ENCODE data around the gene PPP1R9A. TPM values are rescaled to one million over a fixed set of nuclear protein-coding genes. Genes with fewer than 3 reads are reported as not detected.

The PPP1R9A gene
- total and polyA plus RNA-seq, 10 of the 15 experiments (the other 5 are each of a cell fraction or from before 2014, with no cell fraction given), result 0.04 to 0.12 TPM; not detected in 8

GRCh38 chr7:95089414-95090315 lies 182.3 kb downstream of the PPP1R9A start:
- Histone ChIP-seq H3K9ac (ENCODE audit: control insufficient read depth, insufficient read depth, low read length) (no peak overlapping the region), H4K20me1 (ENCODE audit: control insufficient read depth, insufficient read depth) (no peaks in the 10 kb centered on the region), H3K9me3 (replicated peaks; ENCODE audit: control insufficient read depth, insufficient read depth, low read length) (no peaks in the 10 kb centered on the region), H3K4me3 (no peak overlapping the region), H3K4me2 (ENCODE audit: control insufficient read depth, insufficient read depth) (no peak overlapping the region), H3K79me2 (ENCODE audit: control insufficient read depth, insufficient read depth, low read length) (no peaks in the 10 kb centered on the region), H3K27me3 (replicated peaks in 1 of 2; ENCODE audit: control insufficient read depth in 2 of 2, insufficient read depth in 2 of 2, low read length in 1 of 2) (no peaks in the 10 kb centered on the region), H3K36me3 (ENCODE audit: control insufficient read depth in 2 of 2, insufficient read depth in 2 of 2, low read length in 1 of 2) (no peaks in the 10 kb centered on the region), H3K27ac (ENCODE audit: control insufficient read depth, insufficient read depth) (no peak overlapping the region), H2AFZ (ENCODE audit: control insufficient read depth, low read depth, low read length) (no peak overlapping the region), H3K4me1 (ENCODE audit: control insufficient read depth, insufficient read depth, low read length) (no peaks in the 10 kb centered on the region)
- BruUV-seq (replicated peaks), result no TSS peak
- TF ChIP-seq IRF4 (IDR thresholded peaks at IDR 0.05; ENCODE audit: low read depth, low read length) (no peak), NBN (IDR thresholded peaks at IDR 0.05) (no peak), SMC3 (IDR thresholded peaks at IDR 0.05; ENCODE audit: borderline replicate concordance, low read length) (no peak), ZNF207 (IDR thresholded peaks at IDR 0.05; ENCODE audit: borderline replicate concordance) (no peak), STAT1 (conservative IDR thresholded peaks at IDR 0.05) (no peak), SUZ12 (IDR thresholded peaks at IDR 0.05; ENCODE audit: unreplicated experiment) (no peak), RELB (IDR thresholded peaks at IDR 0.05; ENCODE audit: low read depth) (no peak)
- TF ChIP-seq, protein P1, sequence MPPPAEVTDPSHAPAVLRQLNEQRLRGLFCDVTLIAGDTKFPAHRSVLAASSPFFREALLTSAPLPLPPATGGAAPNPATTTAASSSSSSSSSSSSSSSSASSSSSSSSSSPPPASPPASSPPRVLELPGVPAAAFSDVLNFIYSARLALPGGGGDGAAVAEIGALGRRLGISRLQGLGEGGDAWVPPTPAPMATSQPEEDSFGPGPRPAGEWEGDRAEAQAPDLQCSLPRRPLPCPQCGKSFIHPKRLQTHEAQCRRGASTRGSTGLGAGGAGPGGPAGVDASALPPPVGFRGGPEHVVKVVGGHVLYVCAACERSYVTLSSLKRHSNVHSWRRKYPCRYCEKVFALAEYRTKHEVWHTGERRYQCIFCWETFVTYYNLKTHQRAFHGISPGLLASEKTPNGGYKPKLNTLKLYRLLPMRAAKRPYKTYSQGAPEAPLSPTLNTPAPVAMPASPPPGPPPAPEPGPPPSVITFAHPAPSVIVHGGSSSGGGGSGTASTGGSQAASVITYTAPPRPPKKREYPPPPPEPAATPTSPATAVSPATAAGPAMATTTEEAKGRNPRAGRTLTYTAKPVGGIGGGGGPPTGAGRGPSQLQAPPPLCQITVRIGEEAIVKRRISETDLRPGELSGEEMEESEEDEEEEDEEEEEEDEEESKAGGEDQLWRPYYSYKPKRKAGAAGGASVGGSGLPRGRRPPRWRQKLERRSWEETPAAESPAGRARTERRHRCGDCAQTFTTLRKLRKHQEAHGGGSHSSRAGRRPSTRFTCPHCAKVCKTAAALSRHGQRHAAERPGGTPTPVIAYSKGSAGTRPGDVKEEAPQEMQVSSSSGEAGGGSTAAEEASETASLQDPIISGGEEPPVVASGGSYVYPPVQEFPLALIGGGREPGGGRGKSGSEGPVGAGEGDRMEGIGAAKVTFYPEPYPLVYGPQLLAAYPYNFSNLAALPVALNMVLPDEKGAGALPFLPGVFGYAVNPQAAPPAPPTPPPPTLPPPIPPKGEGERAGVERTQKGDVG (CRISPR knock-in tag; IDR thresholded peaks at IDR 0.05), result no peak
- TF ChIP-seq, protein P2, sequence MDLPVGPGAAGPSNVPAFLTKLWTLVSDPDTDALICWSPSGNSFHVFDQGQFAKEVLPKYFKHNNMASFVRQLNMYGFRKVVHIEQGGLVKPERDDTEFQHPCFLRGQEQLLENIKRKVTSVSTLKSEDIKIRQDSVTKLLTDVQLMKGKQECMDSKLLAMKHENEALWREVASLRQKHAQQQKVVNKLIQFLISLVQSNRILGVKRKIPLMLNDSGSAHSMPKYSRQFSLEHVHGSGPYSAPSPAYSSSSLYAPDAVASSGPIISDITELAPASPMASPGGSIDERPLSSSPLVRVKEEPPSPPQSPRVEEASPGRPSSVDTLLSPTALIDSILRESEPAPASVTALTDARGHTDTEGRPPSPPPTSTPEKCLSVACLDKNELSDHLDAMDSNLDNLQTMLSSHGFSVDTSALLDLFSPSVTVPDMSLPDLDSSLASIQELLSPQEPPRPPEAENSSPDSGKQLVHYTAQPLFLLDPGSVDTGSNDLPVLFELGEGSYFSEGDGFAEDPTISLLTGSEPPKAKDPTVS (IDR thresholded peaks at IDR 0.05; ENCODE audit: low read depth, low read length), result no peak
- in situ Hi-C loops (cut with MboI) (no loop called here), intact Hi-C loops (cut with micrococcal nuclease; ENCODE audit: unreplicated experiment) (no loop called here)
- POLR2A ChIA-PET, result no interaction called here
- WGBS (ENCODE audit: insufficient coverage, insufficient replicate concordance, low lambda C conversion rate, missing lambda C conversion rate), result 5% methylated on average over 4 of the region's 4 CpGs
- ATAC-seq, result no peak
- CTCF ChIA-PET, result interaction anchor here (1.1 kb wide), 1 partner anchor 641 kb away, joined by 3 read pairs; no protein-coding TSS in a partner anchor
- SMC1A ChIA-PET (ENCODE audit: uncharacterized antibody, unreplicated experiment), result interaction anchor here (0.6 to 2.0 kb wide), 2 partner anchors 9 to 589 kb away, joined by 3 to 5 read pairs; no protein-coding TSS in a partner anchor
- FAIRE-seq, result no peak
- RAD21 ChIA-PET (ENCODE audit: unreplicated experiment), result interaction anchor here (1.1 kb wide), 1 partner anchor 640 kb away, joined by 4 read pairs; no protein-coding TSS in a partner anchor
- DNase-seq (ENCODE audit: low read depth, low spot score), result no peak

Data from GM12878 (cell line).